Retinal pigment epithelial cell (primary cell): Measurements from ENCODE around the gene FBXW5.

Source experiments
- DNase-seq: peaks from one replicate; pipeline ENCODE4 v3.0.0-alpha.2; 2010; ENCODE audit warnings: low read depth
- H3K4me3 ChIP-seq: 2 replicates; pipeline ENCODE4 v1.5.1; 2011; ENCODE audit warnings: mild to moderate bottlenecking, low read length, control low read depth, moderate library complexity
- TF ChIP-seq, protein P1 (sequence below): conservative IDR thresholded peaks from 2 replicates; pipeline ENCODE4 v1.5.1; 2011; ENCODE audit warnings: low read depth, low read length, control low read depth, inconsistent platforms

FBXW5 gene

DNA sequence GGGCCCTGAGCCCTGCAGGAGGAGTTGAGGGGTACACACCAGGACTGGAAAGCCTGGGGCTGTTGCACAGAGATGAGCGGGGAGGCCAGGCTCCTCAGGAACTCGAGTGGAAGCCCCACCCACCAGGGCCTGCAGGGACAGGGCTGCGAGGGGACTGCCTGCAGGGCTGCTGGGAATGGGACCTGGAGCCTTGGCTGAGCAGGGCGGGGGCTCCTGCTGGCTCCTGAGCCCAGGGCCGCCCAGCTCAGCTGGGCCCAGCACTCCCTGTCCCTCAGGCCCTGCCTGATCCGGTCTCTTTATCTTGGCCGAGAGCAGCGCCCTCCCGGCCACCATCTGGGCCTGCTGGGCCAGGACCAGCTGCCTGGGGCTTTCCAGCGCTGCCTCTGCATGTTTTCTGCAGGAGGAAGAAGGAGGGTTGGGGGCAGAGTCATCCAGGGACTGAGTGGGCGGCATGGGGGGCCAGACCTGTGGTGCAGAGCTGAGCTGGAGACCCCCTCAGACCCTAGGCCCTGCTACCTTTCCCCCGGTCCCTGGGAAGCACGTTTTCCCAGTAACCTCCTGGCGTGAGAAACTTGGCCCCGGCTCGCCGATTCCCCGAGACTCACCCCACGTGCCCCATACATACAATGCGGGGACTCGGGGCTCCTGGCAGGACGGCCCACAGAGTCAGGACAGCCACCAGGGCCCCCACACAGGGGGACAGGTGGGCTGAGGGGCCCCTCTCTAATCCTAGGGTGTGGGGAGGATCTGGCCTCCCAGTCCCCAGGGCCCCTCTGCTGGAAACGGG lies 16.9 kb upstream of the FBXW5 start:
- no peak overlapping the region for H3K4me3 ChIP-seq
- TF ChIP-seq, protein P1, sequence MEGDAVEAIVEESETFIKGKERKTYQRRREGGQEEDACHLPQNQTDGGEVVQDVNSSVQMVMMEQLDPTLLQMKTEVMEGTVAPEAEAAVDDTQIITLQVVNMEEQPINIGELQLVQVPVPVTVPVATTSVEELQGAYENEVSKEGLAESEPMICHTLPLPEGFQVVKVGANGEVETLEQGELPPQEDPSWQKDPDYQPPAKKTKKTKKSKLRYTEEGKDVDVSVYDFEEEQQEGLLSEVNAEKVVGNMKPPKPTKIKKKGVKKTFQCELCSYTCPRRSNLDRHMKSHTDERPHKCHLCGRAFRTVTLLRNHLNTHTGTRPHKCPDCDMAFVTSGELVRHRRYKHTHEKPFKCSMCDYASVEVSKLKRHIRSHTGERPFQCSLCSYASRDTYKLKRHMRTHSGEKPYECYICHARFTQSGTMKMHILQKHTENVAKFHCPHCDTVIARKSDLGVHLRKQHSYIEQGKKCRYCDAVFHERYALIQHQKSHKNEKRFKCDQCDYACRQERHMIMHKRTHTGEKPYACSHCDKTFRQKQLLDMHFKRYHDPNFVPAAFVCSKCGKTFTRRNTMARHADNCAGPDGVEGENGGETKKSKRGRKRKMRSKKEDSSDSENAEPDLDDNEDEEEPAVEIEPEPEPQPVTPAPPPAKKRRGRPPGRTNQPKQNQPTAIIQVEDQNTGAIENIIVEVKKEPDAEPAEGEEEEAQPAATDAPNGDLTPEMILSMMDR, result no peak
- no peak for DNase-seq

DNA sequence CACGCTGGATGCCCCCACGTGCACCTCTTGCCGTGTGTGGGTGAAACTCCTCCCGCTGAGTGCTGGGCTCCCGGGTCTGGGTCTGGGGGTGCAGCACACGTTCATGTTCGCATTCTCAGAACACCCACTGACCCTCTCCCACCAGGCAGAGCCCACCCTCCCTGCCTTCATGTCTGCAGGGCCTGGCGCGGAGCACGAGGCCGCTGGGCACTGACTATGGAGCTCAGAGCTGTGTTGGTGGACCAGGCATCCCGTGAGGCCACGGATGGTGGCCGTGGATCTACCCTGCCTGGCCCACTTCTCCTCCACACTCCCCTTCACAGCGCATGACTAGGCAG lies 16.4 kb upstream of the FBXW5 start:
- TF ChIP-seq, protein P1, result no peak
- H3K4me3 ChIP-seq, result no peak overlapping the region
- no peak for DNase-seq

DNA sequence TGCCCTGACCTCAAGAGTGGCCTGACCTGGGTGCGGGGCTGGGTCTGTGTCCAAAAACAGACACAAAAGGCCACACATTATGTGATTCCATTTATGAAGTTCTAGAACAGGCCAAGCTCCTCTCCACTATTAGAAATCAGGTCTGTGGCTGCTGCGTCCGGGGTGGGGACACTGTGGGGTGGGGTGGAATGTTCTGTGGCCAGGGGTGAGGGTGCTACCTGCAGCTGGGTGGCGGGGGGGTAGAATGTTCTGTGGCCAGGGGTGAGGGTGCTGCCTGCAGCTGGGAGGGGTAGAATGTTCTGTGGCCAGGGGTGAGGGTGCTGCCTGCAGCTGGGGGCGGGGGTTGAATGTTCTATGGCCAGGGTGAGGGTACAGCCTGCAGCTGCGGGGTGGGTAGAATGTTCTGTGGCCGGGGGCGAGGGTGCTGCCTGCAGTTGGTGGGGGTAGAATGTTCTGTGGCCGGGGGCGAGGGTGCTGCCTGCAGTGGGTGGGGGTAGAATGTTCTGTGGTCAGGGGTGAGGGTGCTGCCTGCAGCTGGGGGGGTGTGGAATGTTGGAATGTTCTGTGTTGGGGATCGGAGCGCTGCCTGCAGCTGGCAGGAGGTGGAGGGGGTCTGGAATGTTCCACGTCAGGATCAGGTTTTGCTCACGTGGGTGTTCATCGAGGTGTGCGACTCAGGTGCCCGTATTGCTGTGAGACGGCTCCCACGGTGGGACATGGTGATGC lies 15.8 kb upstream of the FBXW5 start:
- H3K4me3 ChIP-seq, result no peak overlapping the region
- DNase-seq, result no peak
- TF ChIP-seq, protein P1, result no peak

DNA sequence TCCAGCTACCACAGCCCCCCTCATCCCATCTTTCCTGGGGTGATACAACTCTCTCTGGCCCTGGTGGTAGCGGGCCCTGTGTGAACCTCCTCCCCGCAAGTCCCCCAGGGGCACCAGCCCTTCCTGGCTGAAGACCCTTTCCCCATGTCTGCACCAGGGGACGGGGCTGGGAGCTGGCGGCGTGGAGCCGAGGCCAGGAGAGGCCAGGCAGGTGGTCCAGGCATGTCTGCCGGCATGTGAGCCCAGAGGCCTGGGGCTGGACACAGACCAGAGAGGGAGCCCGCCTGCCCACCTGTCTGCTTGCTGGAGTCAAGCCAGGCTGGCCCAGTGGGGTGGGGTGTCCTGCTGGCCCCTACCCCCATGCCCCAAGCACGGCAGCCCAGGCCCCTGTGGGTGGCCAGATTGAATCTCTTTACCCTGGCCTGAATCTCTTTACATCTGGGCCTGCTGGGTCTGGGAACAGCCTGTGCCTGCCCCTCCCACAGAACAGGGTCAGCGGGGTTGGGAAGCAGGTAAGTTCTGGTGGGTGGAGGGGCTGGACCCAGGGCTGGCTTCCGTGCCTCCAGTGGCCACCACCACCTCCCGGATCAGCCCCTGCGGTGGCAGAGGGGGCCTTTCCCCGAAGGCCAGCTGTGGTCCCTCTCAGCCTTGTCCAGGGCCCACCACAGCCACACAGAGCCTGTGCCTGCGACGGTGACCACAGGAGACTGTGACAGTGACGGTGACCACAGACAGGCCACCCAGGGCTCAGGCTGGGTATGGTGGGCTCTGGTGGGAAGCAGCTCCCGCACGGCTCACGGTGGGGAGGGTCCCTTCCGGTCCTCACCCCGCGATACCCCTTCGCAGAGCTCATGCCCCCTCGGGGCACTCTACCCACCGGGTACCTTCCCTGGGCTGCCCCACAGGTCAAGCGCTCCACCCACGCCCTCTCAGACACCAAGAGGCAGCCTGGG lies 14.6 kb upstream of the FBXW5 start:
- TF ChIP-seq, protein P1, result no peak
- no peak for DNase-seq

DNA sequence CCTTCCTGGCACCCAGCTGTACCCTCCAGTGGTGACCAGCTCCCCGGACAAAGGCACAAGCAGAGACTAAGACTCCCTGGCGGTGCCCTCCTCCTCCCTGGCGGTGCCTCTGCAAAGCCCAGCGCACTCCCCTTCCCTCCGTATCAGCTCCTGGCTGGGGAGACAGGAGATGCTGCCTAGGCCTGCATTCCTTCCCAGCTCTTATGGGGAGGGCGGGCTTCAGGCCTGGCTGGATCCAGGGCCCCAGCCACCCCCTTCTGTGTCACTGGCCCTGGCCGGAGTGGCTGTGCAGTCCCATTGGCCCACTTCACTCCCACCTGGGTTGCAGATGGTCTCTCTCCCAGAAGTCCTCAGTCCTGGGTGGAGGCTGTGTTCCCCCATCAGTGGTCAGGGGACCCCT lies 13.9 kb upstream of the FBXW5 start:
- TF ChIP-seq, protein P1, result no peak
- H3K4me3 ChIP-seq, result no peak overlapping the region
- no peak for DNase-seq

More for the DNA sequence above, 14.6 kb upstream of the FBXW5 start:
- H3K4me3 ChIP-seq, result no peak overlapping the region

DNA sequence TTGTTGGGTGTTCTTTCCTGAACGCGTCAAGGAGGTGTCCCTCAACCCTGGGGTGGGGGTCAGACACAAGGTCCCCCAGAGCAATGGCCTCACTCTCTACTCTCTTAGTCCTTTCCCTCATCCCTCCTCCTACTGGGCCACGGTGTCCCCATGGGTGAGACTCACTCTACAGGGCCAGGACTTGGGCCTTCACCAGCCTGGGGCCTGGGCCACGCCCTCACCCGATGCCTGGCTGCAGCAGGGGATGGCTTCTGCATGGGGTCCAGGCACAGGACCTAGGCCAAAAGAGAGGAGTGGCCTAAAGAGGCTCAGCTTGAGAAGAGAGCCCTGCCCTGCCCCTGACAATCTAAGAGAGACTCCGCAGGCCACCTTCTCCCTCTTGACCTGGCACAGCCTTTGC lies 13.4 kb upstream of the FBXW5 start:
- H3K4me3 ChIP-seq, result no peak overlapping the region
- TF ChIP-seq, protein P1, result no peak
- no peak for DNase-seq
